CD14-positive monocyte (primary cell): Measurements from ENCODE around the gene TBC1D2. TPM values are rescaled to one million over a fixed set of nuclear protein-coding genes. Genes with fewer than 3 reads are reported as not detected.

Experiments
- DNase-seq, 3 donors: peaks; one replicate each; pipeline ENCODE4 v3.0.0-alpha.2; 2011 to 2022
- H2AFZ ChIP-seq: 2 replicates; pipeline ENCODE4 v1.6.0; 2012; ENCODE audit warnings: mild to moderate bottlenecking, low read depth, low read length, inconsistent platforms; ENCODE audit not compliant: insufficient read depth, poor library complexity, severe bottlenecking
- H3K27ac ChIP-seq, 2 donors: 1 replicate in 1 of 2; 2 replicates in 1 of 2; pipeline ENCODE4 v1.5.1; 2012 to 2013; ENCODE audit warnings: low read length in 2 of 2, control low read depth in 1 of 2, inconsistent platforms in 1 of 2, low read depth in 1 of 2, mild to moderate bottlenecking in 1 of 2
- H3K27me3 ChIP-seq, 2 donors: one replicate each; pipeline versions ENCODE4 v1.6.0 to v1.6.1; 2011 to 2013; ENCODE audit warnings: low read length in 2 of 2; ENCODE audit not compliant: control insufficient read depth in 2 of 2, insufficient read depth in 2 of 2
- H3K36me3 ChIP-seq, 2 donors: replicated peaks in 1 of 2; 1 replicate in 1 of 2; 2 replicates in 1 of 2; pipeline versions ENCODE4 v1.5.1 to v1.6.1; 2012 to 2013; ENCODE audit warnings: low read length in 2 of 2, control low read depth in 1 of 2, inconsistent platforms in 1 of 2, mild to moderate bottlenecking in 1 of 2; ENCODE audit not compliant: insufficient read depth in 2 of 2, control insufficient read depth in 1 of 2
- H3K4me1 ChIP-seq, 2 donors: 1 replicate in 1 of 2; 2 replicates in 1 of 2; pipeline versions ENCODE4 v1.5.1 to v1.6.1; 2012 to 2013; ENCODE audit warnings: low read length in 2 of 2, control low read depth in 1 of 2, inconsistent platforms in 1 of 2, mild to moderate bottlenecking in 1 of 2, moderate library complexity in 1 of 2; ENCODE audit not compliant: insufficient read depth in 2 of 2, control insufficient read depth in 1 of 2
- H3K4me2 ChIP-seq: replicated peaks from 2 replicates; pipeline ENCODE3; 2012; ENCODE audit warnings: low read length, moderate library complexity, mild to moderate bottlenecking; ENCODE audit not compliant: poor library complexity, severe bottlenecking; ENCODE audit errors: extremely low read depth
- H3K4me3 ChIP-seq, 3 experiments: fragments of 200-600 bp in 1 of 3; sonication (generic) in 1 of 3; replicated peaks in 1 of 3; 1 replicate in 2 of 3; 2 replicates in 1 of 3; pipeline ENCODE4 v1.5.1; 2011 to 2013; ENCODE audit warnings: low read length in 3 of 3, mild to moderate bottlenecking in 3 of 3, control low read depth in 2 of 3, low read depth in 2 of 3, inconsistent platforms in 1 of 3, moderate library complexity in 1 of 3
- H3K79me2 ChIP-seq: 2 replicates; pipeline ENCODE4 v1.6.0; 2012; ENCODE audit warnings: mild to moderate bottlenecking, control low read depth, inconsistent platforms, low read length, moderate library complexity; ENCODE audit not compliant: insufficient read depth
- H3K9ac ChIP-seq: 2 replicates; pipeline ENCODE4 v1.6.0; 2017; ENCODE audit warnings: low read length, mild to moderate bottlenecking; ENCODE audit not compliant: insufficient read depth, poor library complexity, severe bottlenecking
- H3K9me3 ChIP-seq, 2 donors: replicated peaks in 1 of 2; 1 replicate in 1 of 2; 2 replicates in 1 of 2; pipeline versions ENCODE4 v1.5.1 to v1.6.1; 2012 to 2013; ENCODE audit warnings: low read length in 2 of 2, control low read depth in 1 of 2; ENCODE audit not compliant: control insufficient read depth in 1 of 2, insufficient read depth in 1 of 2
- H4K20me1 ChIP-seq: 2 replicates; pipeline ENCODE4 v1.6.0; 2012; ENCODE audit warnings: mild to moderate bottlenecking, low read length, control low read depth, moderate library complexity; ENCODE audit not compliant: insufficient read depth
- H3K27ac Mint-ChIP-seq, 7 donors: one replicate each; pipeline ENCODE4 v1.8.0; 2020; ENCODE audit warnings: mild to moderate bottlenecking in 7 of 7, mixed read lengths in 7 of 7, moderate library complexity in 6 of 7, inconsistent platforms in 2 of 7
- H3K27me3 Mint-ChIP-seq, 3 donors: one replicate each; pipeline ENCODE4 v1.8.0; 2021 to 2022; ENCODE audit warnings: low read depth in 3 of 3, mild to moderate bottlenecking in 3 of 3, mixed read lengths in 3 of 3, moderate library complexity in 3 of 3, inconsistent platforms in 1 of 3
- H3K36me3 Mint-ChIP-seq, 2 donors: one replicate each; pipeline ENCODE4 v1.8.0; 2020; ENCODE audit warnings: mixed read lengths in 2 of 2, inconsistent platforms in 1 of 2, mild to moderate bottlenecking in 1 of 2
- H3K4me1 Mint-ChIP-seq: one replicate; pipeline ENCODE4 v1.8.0; 2020; ENCODE audit warnings: mild to moderate bottlenecking, mixed read lengths
- H3K4me3 Mint-ChIP-seq, 2 donors: one replicate each; pipeline ENCODE4 v1.8.0; 2020; ENCODE audit warnings: mild to moderate bottlenecking in 2 of 2, mixed read lengths in 2 of 2, moderate library complexity in 1 of 2
- H3K9me3 Mint-ChIP-seq, 7 donors: one replicate each; pipeline ENCODE4 v1.8.0; 2020 to 2022; ENCODE audit warnings: mixed read lengths in 7 of 7, mild to moderate bottlenecking in 6 of 7, moderate library complexity in 6 of 7, inconsistent platforms in 2 of 7
- CTCF ChIP-seq: fragments of 200-600 bp; IDR thresholded peaks from one replicate; pipeline ENCODE4 v1.8.0; 2022; ENCODE audit warnings: antibody characterized with exemption, mild to moderate bottlenecking
- WGBS: methylation state at CpG from one replicate; pipeline ENCODE4 v1.1.5; 2013; ENCODE audit warnings: missing lambda C conversion rate; ENCODE audit not compliant: insufficient coverage; 5-methylcytosine and 5-hydroxymethylcytosine counted together
- intact Hi-C, 2 donors: fragments of 100-400 bp; cut with micrococcal nuclease; formaldehyde crosslinking; loops; one replicate each; pipeline versions ENCODE4 v1.15.0 to v1.15.1; 2023
- polyA plus RNA-seq, 3 donors: library from polyadenylated mRNA; depleted of rRNA in 1 of 3; unstranded in 2 of 3; stranded (reverse) in 1 of 3; fragments of 300-500 nt in 2 of 3; fragments of >200 nt in 1 of 3; fragmentation: Illumina TruSeq in 2 of 3; gene quantifications; 1 replicate in 2 of 3; 2 replicates in 1 of 3; pipeline ENCODE4 v1.2.3, GENCODE V29; 2012 to 2021

TBC1D2 gene
- polyA plus RNA-seq, 3 donors, result 23.2 to 55.7 (median 34.4) TPM

- Histone ChIP-seq H3K27me3 (no peaks in the 10 kb centered on the region), H4K20me1 (no peaks in the 10 kb centered on the region), H3K4me1 (no peaks in the 10 kb centered on the region), H3K9ac (no peak overlapping the region), H3K79me2 (no peaks in the 10 kb centered on the region), H3K9me3 (no peaks in the 10 kb centered on the region), H2AFZ (no peak overlapping the region), H3K4me2 (no peak overlapping the region), H3K27ac (no peak overlapping the region), H3K36me3 (no peaks in the 10 kb centered on the region), H3K4me3 (no peak overlapping the region)
- no peak overlapping the region for H3K27ac Mint-ChIP-seq
- intact Hi-C loops, result no loop called here
- no peaks in the 10 kb centered on the region for H3K4me1 Mint-ChIP-seq
- TF ChIP-seq CTCF, result no peak
- no peak overlapping the region for H3K4me3 Mint-ChIP-seq
- H3K36me3 Mint-ChIP-seq, result no peaks in the 10 kb centered on the region
- 88% methylated on average over 1 of the region's 4 CpGs for WGBS
- H3K9me3 Mint-ChIP-seq, result peaks cover 0 to 2% (median 0%) of the 10 kb centered on the region in 7 donors
- H3K27me3 Mint-ChIP-seq, result peaks cover 2 to 9% (median 8%) of the 10 kb centered on the region in 3 donors
- DNase-seq, result no peak
Observed at GRCh38 chr9:98287384-98287783, 31.9 kb upstream of the TBC1D2 start.

DNA sequence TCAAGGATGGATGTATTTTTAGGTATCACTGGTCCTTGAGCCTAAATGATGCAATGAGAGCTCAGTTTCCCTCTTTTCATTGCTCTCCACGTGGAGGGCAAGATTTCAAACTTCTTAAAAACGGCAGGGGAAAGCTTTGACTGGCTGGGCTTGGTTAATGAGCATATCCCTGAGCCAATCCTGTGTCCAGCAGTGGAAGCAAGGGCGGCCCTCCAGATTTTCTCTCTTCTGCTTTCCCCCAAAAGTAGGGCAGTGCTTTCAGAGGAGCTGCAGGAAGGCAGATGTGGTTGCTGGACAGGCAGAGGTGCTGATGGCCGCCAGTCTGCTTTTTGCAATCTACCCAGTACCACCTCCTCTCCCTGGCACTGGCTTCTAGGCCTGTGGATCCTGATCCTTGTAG, 30.0 kb upstream of the TBC1D2 start:
- Histone ChIP-seq H3K9me3 (no peaks in the 10 kb centered on the region), H3K4me1 (no peaks in the 10 kb centered on the region), H3K36me3 (no peaks in the 10 kb centered on the region), H3K4me3 (no peak overlapping the region), H3K4me2 (no peak overlapping the region), H3K27ac (no peak overlapping the region), H3K27me3 (no peaks in the 10 kb centered on the region), H2AFZ (no peak overlapping the region), H4K20me1 (no peaks in the 10 kb centered on the region), H3K79me2 (no peaks in the 10 kb centered on the region), H3K9ac (no peak overlapping the region)
- peaks cover 0 to 6% (median 2%) of the 10 kb centered on the region in 7 donors for H3K9me3 Mint-ChIP-seq
- H3K4me3 Mint-ChIP-seq, result no peak overlapping the region
- TF ChIP-seq CTCF, result no peak
- 100% methylated on average over 1 of the region's 4 CpGs for WGBS
- intact Hi-C loops, result no loop called here
- DNase-seq, result no peak
- no peaks in the 10 kb centered on the region for H3K36me3 Mint-ChIP-seq
- H3K4me1 Mint-ChIP-seq, result peaks cover 4% of the 10 kb centered on the region
- peaks cover 4 to 13% (median 8%) of the 10 kb centered on the region in 3 donors for H3K27me3 Mint-ChIP-seq
- no peak overlapping the region for H3K27ac Mint-ChIP-seq
